ENCODE measurements around the gene SHISA7.
A peak's percentile ranks its signal among the peaks of the same experiment; 100 is the strongest.

SHISA7 gene

GRCh38 chr19:55485439-55486011, 42.4 kb upstream of the SHISA7 start:
- no peak for TF ChIP-seq GATA1 (IDR thresholded peaks at IDR 0.05; ENCODE audit: low read depth, low read length)
- no peak for TF ChIP-seq POLR2A (IDR thresholded peaks at IDR 0.05; ENCODE audit: low read length)
- DNase-seq, result no peak

- DNase-seq, result peak; percentile 78 to 84
- TF ChIP-seq GATA1 (IDR thresholded peaks at IDR 0.05; ENCODE audit: low read depth, low read length) (no peak), POLR2A (IDR thresholded peaks at IDR 0.05; ENCODE audit: low read length) (peak; percentile 54)
Measured at GRCh38 chr19:55484593-55485438, 41.7 kb upstream of the SHISA7 start, which contains the start of gene NAT14. Gene NAT14 (plus strand): TSS chr19:55485188. CDS start chr19:55485709, 521 bp downstream.

- DNase-seq, result no peak
- no peak for TF ChIP-seq GATA1 (IDR thresholded peaks at IDR 0.05; ENCODE audit: low read depth, low read length)
- TF ChIP-seq POLR2A (IDR thresholded peaks at IDR 0.05; ENCODE audit: low read length), result no peak
Measured at GRCh38 chr19:55483706-55484592, 40.8 kb upstream of the SHISA7 start.

GRCh38 chr19:55482967-55483705, 40.0 kb upstream of the SHISA7 start:
- DNase-seq, result no peak
- TF ChIP-seq POLR2A (IDR thresholded peaks at IDR 0.05; ENCODE audit: low read length), result no peak
- TF ChIP-seq GATA1 (IDR thresholded peaks at IDR 0.05; ENCODE audit: low read depth, low read length), result no peak

GRCh38 chr19:55482156-55482961, 39.3 kb upstream of the SHISA7 start:
- no peak for DNase-seq
- TF ChIP-seq GATA1 (IDR thresholded peaks at IDR 0.05; ENCODE audit: low read depth, low read length) (no peak), POLR2A (IDR thresholded peaks at IDR 0.05; ENCODE audit: low read length) (no peak)

GRCh38 chr19:55481794-55482155, 38.7 kb upstream of the SHISA7 start:
- DNase-seq, result no peak
- TF ChIP-seq POLR2A (IDR thresholded peaks at IDR 0.05; ENCODE audit: low read length) (no peak), GATA1 (IDR thresholded peaks at IDR 0.05; ENCODE audit: low read depth, low read length) (no peak)

- TF ChIP-seq GATA1 (IDR thresholded peaks at IDR 0.05; ENCODE audit: low read depth, low read length), result no peak
- TF ChIP-seq POLR2A (IDR thresholded peaks at IDR 0.05; ENCODE audit: low read length), result no peak
- DNase-seq, result no peak
Measured at GRCh38 chr19:55481148-55481793, 38.2 kb upstream of the SHISA7 start.

- DNase-seq, result no peak
- no peak for TF ChIP-seq POLR2A (IDR thresholded peaks at IDR 0.05; ENCODE audit: low read length)
- no peak for TF ChIP-seq GATA1 (IDR thresholded peaks at IDR 0.05; ENCODE audit: low read depth, low read length)
Measured at GRCh38 chr19:55479451-55480230, 36.5 kb upstream of the SHISA7 start.

GRCh38 chr19:55479045-55479444, 35.9 kb upstream of the SHISA7 start:
- DNase-seq, result no peak
- TF ChIP-seq GATA1 (IDR thresholded peaks at IDR 0.05; ENCODE audit: low read depth, low read length) (no peak), POLR2A (IDR thresholded peaks at IDR 0.05; ENCODE audit: low read length) (no peak)

GRCh38 chr19:55478364-55478763, 35.3 kb upstream of the SHISA7 start:
- no peak for TF ChIP-seq POLR2A (IDR thresholded peaks at IDR 0.05; ENCODE audit: low read length)
- TF ChIP-seq GATA1 (IDR thresholded peaks at IDR 0.05; ENCODE audit: low read depth, low read length), result no peak
- no peak for DNase-seq

- no peak for TF ChIP-seq POLR2A (IDR thresholded peaks at IDR 0.05; ENCODE audit: low read length)
- no peak for DNase-seq
Measured at GRCh38 chr19:55477905-55478304, 34.8 kb upstream of the SHISA7 start.
